ENCODE data around the gene TSPAN18. TPM values are rescaled to one million over a fixed set of nuclear protein-coding genes. Genes with fewer than 3 reads are reported as not detected.

Gene TSPAN18
- total RNA-seq, 1 experiment from 2014 or later: not detected

GRCh38 chr11:44819346-44819745 is 92.6 kb downstream of the TSPAN18 start:
- no peak for DNase-seq (ENCODE audit: low read depth)

GRCh38 chr11:44822369-44822768 is 95.6 kb downstream of the TSPAN18 start:
- no peak for DNase-seq (ENCODE audit: low read depth)

- peak; percentile 8 for DNase-seq (ENCODE audit: low read depth)
Measured at GRCh38 chr11:44823006-44823405, 96.2 kb downstream of the TSPAN18 start.

GRCh38 chr11:44823868-44824267 is 97.1 kb downstream of the TSPAN18 start:
- DNase-seq (ENCODE audit: low read depth): no peak

GRCh38 chr11:44824300-44824704 is 97.5 kb downstream of the TSPAN18 start:
- no peak for DNase-seq (ENCODE audit: low read depth)

GRCh38 chr11:44825058-44825785 is 98.5 kb downstream of the TSPAN18 start:
- DNase-seq (ENCODE audit: low read depth): no peak

- DNase-seq (ENCODE audit: low read depth): no peak
Measured at GRCh38 chr11:44826922-44827643, 100.3 kb downstream of the TSPAN18 start.

- DNase-seq (ENCODE audit: low read depth): no peak
Measured at GRCh38 chr11:44828296-44828695, 101.5 kb downstream of the TSPAN18 start.

- no peak for DNase-seq (ENCODE audit: low read depth)
Measured at GRCh38 chr11:44829838-44830237, 103.1 kb downstream of the TSPAN18 start.

- DNase-seq (ENCODE audit: low read depth): peak; percentile 8
Measured at GRCh38 chr11:44831605-44832394, 105.0 kb downstream of the TSPAN18 start.

- no peak for DNase-seq (ENCODE audit: low read depth)
Measured at GRCh38 chr11:44832452-44832851, 105.7 kb downstream of the TSPAN18 start.

- no peak for DNase-seq (ENCODE audit: low read depth)
Measured at GRCh38 chr11:44833221-44833876, 106.6 kb downstream of the TSPAN18 start.

GRCh38 chr11:44833877-44834452 is 107.2 kb downstream of the TSPAN18 start:
- DNase-seq (ENCODE audit: low read depth): no peak

GRCh38 chr11:44834846-44835245 is 108.1 kb downstream of the TSPAN18 start:
- DNase-seq (ENCODE audit: low read depth): no peak

- DNase-seq (ENCODE audit: low read depth): no peak
Measured at GRCh38 chr11:44835296-44835695, 108.5 kb downstream of the TSPAN18 start.

- no peak for DNase-seq (ENCODE audit: low read depth)
Measured at GRCh38 chr11:44835938-44836337, 109.2 kb downstream of the TSPAN18 start.

- no peak for DNase-seq (ENCODE audit: low read depth)
Measured at GRCh38 chr11:44837661-44838060, 110.9 kb downstream of the TSPAN18 start.

GRCh38 chr11:44839458-44840084 is 112.8 kb downstream of the TSPAN18 start:
- DNase-seq (ENCODE audit: low read depth): no peak

- DNase-seq (ENCODE audit: low read depth): no peak
Measured at GRCh38 chr11:44840085-44840478, 113.3 kb downstream of the TSPAN18 start.

- DNase-seq (ENCODE audit: low read depth): no peak
Measured at GRCh38 chr11:44840521-44841251, 113.9 kb downstream of the TSPAN18 start.
